ENCODE results near the gene CCZ1B.
"Not testable (repeated sequence)": the region's sequence is repeated elsewhere in the genome, so short reads cannot be mapped to it uniquely, and the experiment has no call there.

GRCh38 chr7:6750173-6750572 is 75.9 kb downstream of the CCZ1B start:
- TF ChIP-seq CREB5 (CRISPR knock-in tag; IDR thresholded peaks at IDR 0.05; ENCODE audit: low read depth); ZNF70 (CRISPR knock-in tag; IDR thresholded peaks at IDR 0.05); GLIS3 (CRISPR knock-in tag; IDR thresholded peaks at IDR 0.05); PATZ1 (CRISPR knock-in tag; IDR thresholded peaks at IDR 0.05; ENCODE audit: borderline replicate concordance); ESRRG (CRISPR knock-in tag; IDR thresholded peaks at IDR 0.05); CSDC2 (CRISPR knock-in tag; IDR thresholded peaks at IDR 0.05); ISL1 (CRISPR knock-in tag; IDR thresholded peaks at IDR 0.05): not testable (repeated sequence)

Measured in SK-N-SH treated with all-trans-retinoic acid at 6 μM for 48 hours (cell line).